ENCODE measurements around the gene WDR75. TPM values are rescaled to one million over a fixed set of nuclear protein-coding genes. Genes with fewer than 3 reads are reported as not detected.

The WDR75 gene
- total RNA-seq, 2 experiments from 2014 or later, result 55.7 to 79.6 TPM

GRCh38 chr2:189521699-189522434, 80.6 kb downstream of the WDR75 start:
- no peaks in the 10 kb centered on the region for H3K36me3 ChIP-seq (ENCODE audit: insufficient read depth, low read length)
- POLR2A ChIA-PET, result interaction anchor here (0.7 kb wide), 2 partner anchors 67 to 96 kb away, joined by 3 read pairs; no protein-coding TSS in a partner anchor
- CTCF ChIA-PET (ENCODE audit: unreplicated experiment), result no interaction called here
- intact Hi-C loops (cut with micrococcal nuclease; ENCODE audit: unreplicated experiment), result no loop called here
- no peak overlapping the region for H2AFZ ChIP-seq (ENCODE audit: low read length)
- no peak overlapping the region for H3K4me3 ChIP-seq (ENCODE audit: low read depth, low read length, poor library complexity, severe bottlenecking)
- H4K20me1 ChIP-seq (ENCODE audit: insufficient read depth, low read length), result no peaks in the 10 kb centered on the region
- no peaks in the 10 kb centered on the region for H3K9me3 ChIP-seq (ENCODE audit: low read length)
- no peaks in the 10 kb centered on the region for H3K79me2 ChIP-seq (ENCODE audit: insufficient read depth, low read depth, low read length)
- no peaks in the 10 kb centered on the region for H3K4me1 ChIP-seq (ENCODE audit: insufficient read depth, low read length, poor library complexity, severe bottlenecking)
- TF ChIP-seq EZH2phosphoT487 (IDR thresholded peaks at IDR 0.05; ENCODE audit: borderline replicate concordance, low read depth, low read length), result no peak
- TF ChIP-seq, protein P1, sequence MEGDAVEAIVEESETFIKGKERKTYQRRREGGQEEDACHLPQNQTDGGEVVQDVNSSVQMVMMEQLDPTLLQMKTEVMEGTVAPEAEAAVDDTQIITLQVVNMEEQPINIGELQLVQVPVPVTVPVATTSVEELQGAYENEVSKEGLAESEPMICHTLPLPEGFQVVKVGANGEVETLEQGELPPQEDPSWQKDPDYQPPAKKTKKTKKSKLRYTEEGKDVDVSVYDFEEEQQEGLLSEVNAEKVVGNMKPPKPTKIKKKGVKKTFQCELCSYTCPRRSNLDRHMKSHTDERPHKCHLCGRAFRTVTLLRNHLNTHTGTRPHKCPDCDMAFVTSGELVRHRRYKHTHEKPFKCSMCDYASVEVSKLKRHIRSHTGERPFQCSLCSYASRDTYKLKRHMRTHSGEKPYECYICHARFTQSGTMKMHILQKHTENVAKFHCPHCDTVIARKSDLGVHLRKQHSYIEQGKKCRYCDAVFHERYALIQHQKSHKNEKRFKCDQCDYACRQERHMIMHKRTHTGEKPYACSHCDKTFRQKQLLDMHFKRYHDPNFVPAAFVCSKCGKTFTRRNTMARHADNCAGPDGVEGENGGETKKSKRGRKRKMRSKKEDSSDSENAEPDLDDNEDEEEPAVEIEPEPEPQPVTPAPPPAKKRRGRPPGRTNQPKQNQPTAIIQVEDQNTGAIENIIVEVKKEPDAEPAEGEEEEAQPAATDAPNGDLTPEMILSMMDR (conservative IDR thresholded peaks at IDR 0.05; ENCODE audit: low read length), result no peak
- peaks cover 3% of the 10 kb centered on the region; the same call in 1 of the 2 replicates for H3K9me2 ChIP-seq (ENCODE audit: insufficient read depth, low read length)
- no peak overlapping the region for H3K27ac ChIP-seq (ENCODE audit: low read depth, low read length, poor library complexity, severe bottlenecking)
- H3K4me2 ChIP-seq (ENCODE audit: low read length), result no peak overlapping the region
- no TSS peak for BruUV-seq (replicated peaks)
- no peak for DNase-seq (ENCODE audit: low spot score)

DNA sequence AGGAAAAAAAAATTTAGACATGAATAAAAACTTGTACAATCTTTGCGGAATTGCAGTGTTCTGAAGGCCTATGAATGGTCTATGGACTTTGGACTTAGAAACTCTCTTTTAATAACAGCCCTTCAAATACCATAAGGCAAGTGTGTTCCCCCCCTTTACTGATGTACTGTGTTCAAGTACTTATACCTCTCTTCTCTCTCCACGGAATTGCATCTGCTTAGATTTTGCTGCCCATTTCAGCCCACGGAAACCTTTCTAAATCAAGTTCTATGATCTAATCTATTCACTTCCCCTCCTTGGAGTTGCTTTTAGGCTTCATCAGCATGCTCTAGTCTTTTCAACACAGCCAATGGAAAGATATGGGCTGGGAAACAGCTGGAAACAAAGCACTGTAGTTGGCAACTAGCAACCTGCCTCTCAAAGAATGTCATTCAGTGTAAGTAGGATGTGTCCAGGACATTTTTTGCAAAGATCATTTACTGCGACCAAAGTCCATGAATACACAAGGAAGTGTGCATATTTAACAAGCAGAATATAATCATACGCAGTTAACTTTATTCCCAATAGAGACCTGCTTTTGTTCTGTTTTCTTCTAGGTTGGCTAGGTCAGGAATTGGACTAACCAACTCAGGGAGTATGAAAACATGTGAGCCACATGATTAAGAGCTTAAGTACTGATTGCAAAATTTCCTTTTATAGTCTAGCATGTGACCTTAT, 81.3 kb downstream of the WDR75 start:
- no peak for TF ChIP-seq EZH2phosphoT487 (IDR thresholded peaks at IDR 0.05; ENCODE audit: borderline replicate concordance, low read depth, low read length)
- TF ChIP-seq, protein P1 (conservative IDR thresholded peaks at IDR 0.05; ENCODE audit: low read length), result no peak
- Histone ChIP-seq H3K4me1 (ENCODE audit: insufficient read depth, low read length, poor library complexity, severe bottlenecking) (no peaks in the 10 kb centered on the region), H3K27ac (ENCODE audit: low read depth, low read length, poor library complexity, severe bottlenecking) (no peak overlapping the region), H3K79me2 (ENCODE audit: insufficient read depth, low read depth, low read length) (no peaks in the 10 kb centered on the region), H3K36me3 (ENCODE audit: insufficient read depth, low read length) (no peaks in the 10 kb centered on the region), H3K9me3 (ENCODE audit: low read length) (no peaks in the 10 kb centered on the region), H3K9me2 (ENCODE audit: insufficient read depth, low read length) (peaks cover 3% of the 10 kb centered on the region; the same call in 1 of the 2 replicates), H3K4me3 (ENCODE audit: low read depth, low read length, poor library complexity, severe bottlenecking) (no peak overlapping the region), H2AFZ (ENCODE audit: low read length) (no peak overlapping the region), H3K4me2 (ENCODE audit: low read length) (no peak overlapping the region), H4K20me1 (ENCODE audit: insufficient read depth, low read length) (no peaks in the 10 kb centered on the region)
- BruUV-seq (replicated peaks), result no TSS peak
- no peak for DNase-seq (ENCODE audit: low spot score)
- intact Hi-C loops (cut with micrococcal nuclease; ENCODE audit: unreplicated experiment), result no loop called here
- POLR2A ChIA-PET, result interaction anchor here (0.7 kb wide), 2 partner anchors 66 to 96 kb away, joined by 3 read pairs; no protein-coding TSS in a partner anchor
- CTCF ChIA-PET (ENCODE audit: unreplicated experiment), result no interaction called here

- Histone ChIP-seq H3K4me3 (ENCODE audit: low read depth, low read length, poor library complexity, severe bottlenecking) (no peak overlapping the region), H3K36me3 (ENCODE audit: insufficient read depth, low read length) (no peaks in the 10 kb centered on the region), H3K9me2 (ENCODE audit: insufficient read depth, low read length) (peaks cover 3% of the 10 kb centered on the region; the same call in 1 of the 2 replicates), H4K20me1 (ENCODE audit: insufficient read depth, low read length) (no peaks in the 10 kb centered on the region), H3K27ac (ENCODE audit: low read depth, low read length, poor library complexity, severe bottlenecking) (no peak overlapping the region), H2AFZ (ENCODE audit: low read length) (no peak overlapping the region), H3K4me1 (ENCODE audit: insufficient read depth, low read length, poor library complexity, severe bottlenecking) (no peaks in the 10 kb centered on the region), H3K9me3 (ENCODE audit: low read length) (no peaks in the 10 kb centered on the region), H3K79me2 (ENCODE audit: insufficient read depth, low read depth, low read length) (no peaks in the 10 kb centered on the region), H3K4me2 (ENCODE audit: low read length) (no peak overlapping the region)
- BruUV-seq (replicated peaks), result no TSS peak
- no peak for DNase-seq (ENCODE audit: low spot score)
- intact Hi-C loops (cut with micrococcal nuclease; ENCODE audit: unreplicated experiment), result no loop called here
- TF ChIP-seq, protein P1 (conservative IDR thresholded peaks at IDR 0.05; ENCODE audit: low read length), result no peak
- TF ChIP-seq EZH2phosphoT487 (IDR thresholded peaks at IDR 0.05; ENCODE audit: borderline replicate concordance, low read depth, low read length), result no peak
- ChIA-PET CTCF (ENCODE audit: unreplicated experiment) (no interaction called here), POLR2A (no interaction called here)
Measured at GRCh38 chr2:189524746-189525145, 83.5 kb downstream of the WDR75 start.

All from OCI-LY7 (cell line).